HG03060 (cell line): ENCODE data around the gene VTI1A.

Experiments used
- ATAC-seq: cut with Tn5 transposase; IDR thresholded peaks from one replicate; pipeline ENCODE4 v1.9.1; 2021; ENCODE audit warnings: low read depth, moderate number of reproducible peaks; ENCODE audit not compliant: unreplicated experiment

The VTI1A gene

DNA sequence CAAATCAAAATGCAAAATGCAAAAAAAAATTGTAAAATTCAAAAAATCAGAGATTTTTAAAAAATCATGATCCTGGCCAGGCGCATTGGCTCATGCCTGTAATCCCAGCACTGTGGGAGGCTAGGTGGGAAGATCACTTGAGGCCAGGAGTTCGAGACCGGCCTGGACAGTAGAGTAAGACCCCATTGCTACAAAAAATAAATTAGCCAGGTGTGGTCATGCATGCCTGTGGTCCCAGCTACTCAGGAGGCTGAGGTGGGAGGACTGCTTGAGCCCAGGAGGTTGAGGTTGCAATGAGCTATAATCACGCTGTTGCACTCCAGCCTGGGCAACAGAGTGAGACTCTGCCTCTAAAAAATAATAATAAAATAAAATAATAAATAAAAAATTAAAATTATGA is 347.2 kb downstream of the VTI1A start:
- ATAC-seq: no peak

DNA sequence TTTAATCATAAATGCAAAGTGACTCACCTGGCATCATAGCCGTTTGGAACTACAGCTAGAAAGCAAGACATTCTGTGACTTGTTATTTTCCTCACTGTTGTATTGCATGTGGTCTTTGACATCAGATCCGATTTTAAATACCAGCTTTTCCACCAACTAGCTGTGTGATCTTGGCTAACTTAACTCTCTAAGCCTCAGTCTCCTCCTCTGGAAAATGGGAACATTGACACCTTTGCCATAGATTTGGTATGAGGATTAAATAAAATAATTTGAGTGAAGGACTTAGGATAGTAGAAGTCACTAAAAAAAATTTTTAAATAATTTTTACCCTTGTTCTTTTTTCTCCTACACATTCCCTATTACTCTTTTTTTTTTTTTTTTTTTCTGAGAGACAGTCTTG is 348.1 kb downstream of the VTI1A start:
- ATAC-seq: no peak

DNA sequence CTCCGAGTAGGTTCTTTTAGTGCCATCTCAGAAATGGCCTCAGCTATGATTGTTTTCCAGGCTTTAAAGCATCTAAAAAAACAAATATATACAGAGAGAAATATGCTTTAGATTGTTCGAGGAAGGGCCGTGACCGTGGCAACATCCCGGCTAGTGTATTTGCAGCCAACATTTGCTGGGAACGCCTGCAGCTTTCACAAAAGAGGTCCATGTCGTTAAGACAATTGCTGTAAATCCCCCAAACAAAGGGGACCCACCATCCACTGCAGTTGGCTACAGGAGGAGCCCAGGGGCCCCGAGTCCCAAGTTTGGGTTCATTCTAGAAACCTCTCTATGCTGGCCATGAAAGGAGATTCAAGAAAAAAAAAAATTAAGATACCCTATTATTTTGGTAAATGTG is 350.2 kb downstream of the VTI1A start:
- no peak for ATAC-seq

GRCh38 chr10:112797855-112798254 is 350.8 kb downstream of the VTI1A start:
- ATAC-seq: no peak

GRCh38 chr10:112799038-112799437 is 352.0 kb downstream of the VTI1A start:
- ATAC-seq: no peak

- no peak for ATAC-seq
Measured at GRCh38 chr10:112799726-112800510, 352.9 kb downstream of the VTI1A start.

GRCh38 chr10:112801004-112801403 is 354.0 kb downstream of the VTI1A start:
- no peak for ATAC-seq

DNA sequence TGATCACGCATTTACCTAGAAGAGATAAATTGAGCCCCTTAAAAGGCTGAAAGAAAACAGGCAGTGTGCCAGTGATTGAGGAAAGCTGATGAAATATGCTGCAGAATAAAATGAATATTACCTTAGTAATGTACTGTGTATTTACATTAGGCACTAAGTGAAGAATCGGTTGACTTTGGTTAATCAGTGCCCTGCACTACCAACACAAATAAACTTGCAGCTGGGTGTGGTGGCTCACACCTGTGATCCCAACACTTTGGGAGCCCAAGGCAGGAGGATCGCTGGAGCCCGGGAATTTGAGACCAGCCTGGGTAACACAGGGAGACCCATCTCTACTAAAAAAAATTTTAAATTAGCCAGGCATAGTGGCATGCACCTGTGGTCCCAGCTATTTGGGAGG is 354.7 kb downstream of the VTI1A start:
- ATAC-seq: no peak

GRCh38 chr10:112802411-112803022 is 355.5 kb downstream of the VTI1A start:
- ATAC-seq: no peak

- no peak for ATAC-seq
Measured at GRCh38 chr10:112803961-112804401, 357.0 kb downstream of the VTI1A start.

- no peak for ATAC-seq
Measured at GRCh38 chr10:112805254-112805590, 358.2 kb downstream of the VTI1A start.

GRCh38 chr10:112805701-112806100 is 358.7 kb downstream of the VTI1A start:
- ATAC-seq: no peak

DNA sequence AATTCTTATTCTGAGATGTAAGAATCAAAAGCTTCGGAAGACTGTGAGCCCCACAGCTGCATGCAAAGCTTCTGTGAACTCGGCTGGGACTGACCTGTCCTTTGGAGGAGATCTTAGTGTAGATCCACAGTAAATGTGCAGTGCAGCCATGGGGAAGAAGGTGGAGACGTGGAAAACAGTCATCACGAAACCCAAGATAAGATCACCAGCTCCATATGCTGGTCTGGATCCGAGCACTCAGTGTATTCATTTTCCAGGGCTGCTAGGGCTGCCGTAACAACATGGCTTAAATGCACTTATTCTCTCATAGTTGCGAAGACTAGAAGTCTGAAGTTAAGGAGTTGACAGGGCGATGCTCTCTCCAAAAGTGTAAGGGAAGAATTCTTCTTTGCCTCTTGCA is 360.0 kb downstream of the VTI1A start:
- no peak for ATAC-seq

- ATAC-seq: no peak
Measured at GRCh38 chr10:112809736-112810135, 362.7 kb downstream of the VTI1A start.

- ATAC-seq: no peak
Measured at GRCh38 chr10:112810711-112811151, 363.7 kb downstream of the VTI1A start.

GRCh38 chr10:112811741-112812551 is 364.9 kb downstream of the VTI1A start:
- ATAC-seq: no peak

- no peak for ATAC-seq
Measured at GRCh38 chr10:112812586-112812985, 365.6 kb downstream of the VTI1A start.

DNA sequence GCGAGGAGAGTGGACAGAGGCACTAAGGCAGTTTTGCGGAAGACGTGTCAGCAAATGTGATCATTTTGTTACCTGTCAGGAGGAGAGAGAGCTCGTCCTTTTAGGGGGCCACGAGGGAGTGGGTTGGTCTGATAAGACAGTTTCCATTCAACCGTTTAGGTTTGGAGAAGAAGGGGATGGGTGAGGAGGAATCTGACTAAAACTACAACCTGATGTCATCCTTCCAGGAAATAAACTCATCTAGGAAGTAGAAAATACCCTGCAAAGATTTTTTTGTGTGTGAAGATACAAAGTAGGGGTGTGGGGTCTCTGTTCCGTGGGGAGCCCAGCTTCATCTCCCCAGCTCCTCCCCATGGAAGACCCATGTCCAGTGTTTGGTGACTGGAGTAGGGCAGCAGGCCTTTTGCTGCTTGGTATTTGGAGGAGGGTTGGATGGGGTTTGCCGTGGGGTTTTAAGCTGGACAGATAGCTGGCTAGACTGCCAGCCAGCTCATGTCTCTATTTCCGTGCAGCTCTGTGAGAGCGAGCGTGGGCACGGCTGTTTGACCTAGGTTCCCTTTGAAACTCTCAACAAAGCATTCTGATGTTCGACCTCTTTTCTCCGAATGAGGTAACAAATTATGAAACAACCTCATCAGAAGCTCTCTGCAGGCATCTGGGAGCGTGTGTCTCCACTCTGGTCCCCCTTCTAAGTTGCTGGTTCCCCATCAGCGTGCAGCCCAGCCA is 367.0 kb downstream of the VTI1A start:
- ATAC-seq: no peak

DNA sequence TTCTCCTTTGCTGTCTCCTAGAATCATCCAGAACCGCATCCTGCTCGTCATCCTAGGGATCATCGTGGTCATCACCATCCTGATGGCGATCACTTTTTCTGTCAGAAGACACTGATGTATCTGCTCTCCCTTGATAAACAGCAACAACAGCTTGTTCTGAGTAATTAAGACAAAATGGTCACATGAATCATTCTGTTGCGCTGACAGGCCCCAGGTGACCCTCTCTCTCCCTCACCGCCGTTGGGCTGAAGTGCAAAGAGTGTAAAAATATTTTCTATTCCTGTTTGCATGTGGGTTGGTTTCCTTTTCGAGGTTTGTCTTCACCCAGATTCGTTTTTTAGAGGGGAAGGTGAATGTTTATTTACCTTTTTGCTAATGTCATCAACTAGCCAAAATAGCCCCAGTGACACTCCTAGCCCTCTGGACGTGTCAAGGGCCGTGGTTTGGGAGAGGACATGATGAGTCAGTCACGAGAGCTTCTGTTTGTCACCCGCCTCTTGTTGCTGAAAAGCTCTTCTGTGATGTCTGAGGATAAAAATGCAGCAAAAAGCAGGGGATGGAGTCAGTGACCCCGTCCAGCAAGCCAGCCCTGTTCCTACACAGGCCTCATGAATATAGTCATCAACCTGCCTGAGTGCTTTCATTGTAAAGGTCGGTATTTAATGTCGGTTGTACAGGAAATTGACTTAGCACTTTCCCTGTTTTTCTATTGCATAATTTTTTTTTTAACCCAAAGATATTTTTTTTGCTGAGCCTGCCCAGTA is 368.4 kb downstream of the VTI1A start:
- ATAC-seq: no peak

DNA sequence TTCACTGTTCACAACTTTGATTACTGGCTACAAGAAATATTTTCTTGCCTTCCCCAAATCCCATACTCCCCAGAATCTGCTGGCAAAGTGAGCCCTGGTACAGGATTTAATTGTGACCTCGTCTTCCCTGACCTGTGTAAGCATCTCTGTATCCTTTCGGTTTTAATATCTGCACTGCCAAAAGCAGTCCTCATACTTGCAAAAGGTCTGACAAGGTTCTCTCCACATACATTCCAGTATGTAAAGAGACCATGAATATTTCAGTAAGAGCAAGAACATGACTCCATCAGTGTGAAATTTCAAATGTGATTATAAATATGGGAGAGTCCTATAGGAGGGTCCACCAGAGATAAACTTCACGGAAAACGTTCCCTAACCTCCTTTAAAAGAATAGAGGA is 369.0 kb downstream of the VTI1A start:
- ATAC-seq: no peak
